Ovary (tissue), 9 donors: ENCODE measurements around the gene METAP2. TPM values are rescaled to one million over a fixed set of nuclear protein-coding genes. Genes with fewer than 3 reads are reported as not detected.

Experiments
- DNase-seq, 5 donors: peaks; one replicate each; pipeline ENCODE4 v3.0.0-alpha.2; 2019 to 2020
- H3K27ac ChIP-seq, 2 donors: fragments of 200-600 bp; one replicate each; pipeline versions ENCODE4 v1.5.1 to v1.8.0; 2019 to 2022
- H3K27me3 ChIP-seq: fragments of 200-600 bp; one replicate; pipeline ENCODE4 v1.8.0; 2022
- H3K36me3 ChIP-seq: fragments of 200-600 bp; sonication (generic); one replicate; pipeline ENCODE4 v1.5.1; 2019
- H3K4me1 ChIP-seq: one replicate; pipeline ENCODE4 v1.8.1; 2013; ENCODE audit warnings: mild to moderate bottlenecking, moderate library complexity; ENCODE audit not compliant: insufficient read depth
- H3K4me3 ChIP-seq: fragments of 200-600 bp; sonication (generic); one replicate; pipeline ENCODE4 v1.5.1; 2017
- H3K9me3 ChIP-seq, 2 donors: fragments of 200-600 bp in 1 of 2; sonication (generic) in 1 of 2; one replicate each; pipeline versions ENCODE4 v1.5.1 to v1.8.1; 2013 to 2019; ENCODE audit warnings: mild to moderate bottlenecking in 1 of 2, moderate library complexity in 1 of 2
- CTCF ChIP-seq, 3 donors: fragments of 450-650 bp in 2 of 3; fragments of 200-600 bp in 1 of 3; IDR thresholded peaks; one replicate each; pipeline versions ENCODE4 v1.5.1 to v1.8.0; 2016 to 2022; ENCODE audit warnings: antibody characterized with exemption in 3 of 3, mild to moderate bottlenecking in 1 of 3
- EP300 ChIP-seq: sonication (generic); formaldehyde crosslinking; IDR thresholded peaks from one replicate; pipeline ENCODE4 v1.6.1; 2017; ENCODE audit warnings: antibody characterized with exemption
- POLR2A ChIP-seq: fragments of 450-650 bp; IDR thresholded peaks from one replicate; pipeline ENCODE4 v1.6.1; 2017; ENCODE audit warnings: antibody characterized with exemption, mild to moderate bottlenecking, moderate library complexity
- WGBS, 3 donors: extraction: QIAGEN DNeasy Blood & Tissue Kit in 1 of 3; methylation state at CpG; one replicate each; pipeline versions ENCODE4 v1.1.5 to v1.1.7; 2013 to 2017; 5-methylcytosine and 5-hydroxymethylcytosine counted together
- intact Hi-C, 4 donors: fragments of 100-400 bp; cut with DNase I; formaldehyde crosslinking; loops; one replicate each; pipeline versions ENCODE4 v1.11.0 to v1.15.1; 2022 to 2023
- polyA plus RNA-seq, 2 donors: library from polyadenylated mRNA; stranded (reverse); fragments of 200-250 nt in 1 of 2; fragments of 350-450 nt in 1 of 2; fragmentation: Illumina TruSeq in 1 of 2; extraction: RNeasy Lipid Tissue Mini Kit (QIAGEN cat#74804) in 1 of 2; gene quantifications; one replicate each; pipeline ENCODE4 v1.2.3, GENCODE V29; 2013 to 2014
- total RNA-seq, 7 donors: library from RNA; depleted of rRNA in 2 of 7; stranded (reverse); fragments of >200 nt in 2 of 7; fragmentation: NEBNext Ultra II Directional in 3 of 7; extraction: Animal tissue kit (Norgen Biotek cat#: 25700) in 3 of 7; gene quantifications; one replicate each; pipeline versions ENCODE4 v1.1.0 to v1.2.4, GENCODE V29; 2016 to 2023
- donor health status: DM: no; HTN: no; CAD: no; lungs with moderate emphysema.
- donor health status: DM: no; HTN: no; CAD: no.
- donor health status: Bipolar disorder and iron deficiency.
- donor health status: DM: yes; HTN: yes; CAD: no.
- donor health status: DM: no; HTN: no; CAD: no.
- donor health status: DM: yes; HTN: yes; CAD: no.

Gene METAP2
- total and polyA plus RNA-seq, 9 donors: 52.1 to 131 (median 62.5) TPM

- Histone ChIP-seq H3K36me3 (no peaks in the 10 kb centered on the region), H3K4me1 (no peaks in the 10 kb centered on the region), H3K27me3 (no peaks in the 10 kb centered on the region), H3K9me3 (no peaks in the 10 kb centered on the region), H3K27ac (no peak overlapping the region), H3K4me3 (no peak overlapping the region)
- WGBS, 3 donors: 91 to 100% (median 98%) methylated on average over 1 of the region's 1 CpG
- TF ChIP-seq CTCF (IDR thresholded peaks at IDR 0.05) (no peak), EP300 (no peak), POLR2A (no peak)
- intact Hi-C loops: no loop called here
- DNase-seq: no peak
Measured at GRCh38 chr12:95511977-95512376, 38.0 kb downstream of the METAP2 start.

GRCh38 chr12:95513599-95513998, 39.6 kb downstream of the METAP2 start:
- Histone ChIP-seq H3K27me3 (no peaks in the 10 kb centered on the region), H3K4me3 (no peak overlapping the region), H3K9me3 (no peaks in the 10 kb centered on the region), H3K27ac (no peak overlapping the region), H3K36me3 (no peaks in the 10 kb centered on the region), H3K4me1 (no peaks in the 10 kb centered on the region)
- no peak for DNase-seq
- TF ChIP-seq CTCF (IDR thresholded peaks at IDR 0.05): no peak
- no peak for TF ChIP-seq POLR2A
- TF ChIP-seq EP300: no peak
- WGBS, 3 donors: 93 to 99% (median 93%) methylated on average over 5 of the region's 5 CpGs
- intact Hi-C loops: no loop called here

GRCh38 chr12:95515197-95515596, 41.2 kb downstream of the METAP2 start:
- no peaks in the 10 kb centered on the region for H3K27me3 ChIP-seq
- intact Hi-C loops: no loop called here
- no peaks in the 10 kb centered on the region for H3K9me3 ChIP-seq
- WGBS, 3 donors: 96 to 99% (median 98%) methylated on average over 3 of the region's 3 CpGs
- TF ChIP-seq EP300: no peak
- no peak for TF ChIP-seq POLR2A
- no peak for TF ChIP-seq CTCF (IDR thresholded peaks at IDR 0.05)
- DNase-seq: no peak
- H3K36me3 ChIP-seq: no peaks in the 10 kb centered on the region
- no peaks in the 10 kb centered on the region for H3K4me1 ChIP-seq
- no peak overlapping the region for H3K4me3 ChIP-seq
- H3K27ac ChIP-seq: no peak overlapping the region

GRCh38 chr12:95516757-95517156, 42.8 kb downstream of the METAP2 start:
- Histone ChIP-seq H3K27me3 (no peaks in the 10 kb centered on the region), H3K9me3 (no peaks in the 10 kb centered on the region), H3K36me3 (no peaks in the 10 kb centered on the region), H3K4me1 (no peaks in the 10 kb centered on the region), H3K27ac (no peak overlapping the region), H3K4me3 (no peak overlapping the region)
- DNase-seq: no peak
- TF ChIP-seq EP300: no peak
- no peak for TF ChIP-seq CTCF (IDR thresholded peaks at IDR 0.05)
- TF ChIP-seq POLR2A: no peak
- intact Hi-C loops: no loop called here

- intact Hi-C loops: no loop called here
- Histone ChIP-seq H3K9me3 (no peaks in the 10 kb centered on the region), H3K27me3 (no peaks in the 10 kb centered on the region), H3K4me1 (no peaks in the 10 kb centered on the region), H3K4me3 (no peak overlapping the region), H3K36me3 (no peaks in the 10 kb centered on the region), H3K27ac (no peak overlapping the region)
- no peak for DNase-seq
- no peak for TF ChIP-seq POLR2A
- no peak for TF ChIP-seq CTCF (IDR thresholded peaks at IDR 0.05)
- no peak for TF ChIP-seq EP300
Measured at GRCh38 chr12:95517246-95517645, 43.3 kb downstream of the METAP2 start.
